Naive B cell (primary cell): Measurements from ENCODE around the gene WNK2. TPM values are rescaled to one million over a fixed set of nuclear protein-coding genes. Genes with fewer than 3 reads are reported as not detected.

ENCODE experiments used
- ATAC-seq, 2 donors: fragments of 150-1000 bp; cut with Tn5 transposase; 2 replicates each; pipeline ENCODE4 v1.10.0; 2021; ENCODE audit warnings: low read depth in 2 of 2, mild to moderate bottlenecking in 2 of 2, moderate library complexity in 2 of 2
- DNase-seq: peaks from one replicate; pipeline ENCODE4 v3.0.0; 2022
- H3K27ac Mint-ChIP-seq, 6 donors: one replicate each; pipeline ENCODE4 v1.8.0; 2020 to 2022; ENCODE audit warnings: mild to moderate bottlenecking in 6 of 6, mixed read lengths in 6 of 6, moderate library complexity in 5 of 6, inconsistent platforms in 2 of 6
- H3K27me3 Mint-ChIP-seq, 3 donors: one replicate each; pipeline ENCODE4 v1.8.0; 2021 to 2022; ENCODE audit warnings: mixed read lengths in 3 of 3, mild to moderate bottlenecking in 1 of 3
- H3K36me3 Mint-ChIP-seq, 2 donors: one replicate each; pipeline ENCODE4 v1.8.0; 2020 to 2022; ENCODE audit warnings: mixed read lengths in 2 of 2, inconsistent platforms in 1 of 2, mild to moderate bottlenecking in 1 of 2
- H3K4me1 Mint-ChIP-seq, 3 donors: one replicate each; pipeline ENCODE4 v1.8.0; 2020 to 2022; ENCODE audit warnings: mixed read lengths in 3 of 3, inconsistent platforms in 1 of 3, mild to moderate bottlenecking in 1 of 3, moderate library complexity in 1 of 3
- H3K4me3 Mint-ChIP-seq, 8 donors: one replicate each; pipeline ENCODE4 v1.8.0; 2020 to 2022; ENCODE audit warnings: mild to moderate bottlenecking in 8 of 8, mixed read lengths in 8 of 8, moderate library complexity in 8 of 8, inconsistent platforms in 2 of 8
- H3K9me3 Mint-ChIP-seq, 7 donors: one replicate each; pipeline ENCODE4 v1.8.0; 2020 to 2022; ENCODE audit warnings: mixed read lengths in 7 of 7, mild to moderate bottlenecking in 5 of 7, inconsistent platforms in 2 of 7, moderate library complexity in 1 of 7
- polyA plus RNA-seq, 6 donors: library from polyadenylated mRNA; unstranded; fragments of 300-500 nt; fragmentation: Illumina TruSeq; gene quantifications; one replicate each; pipeline ENCODE4 v1.2.3, GENCODE V29; 2021; ENCODE audit warnings: low read depth in 6 of 6

WNK2 gene
- polyA plus RNA-seq, 6 donors from 2014 or later = not detected

- ATAC-seq (peak; percentile 37 to 41), DNase-seq (no peak)
- Mint-ChIP-seq H3K9me3 (no peaks in the 10 kb centered on the region), H3K4me1 (peaks cover 6 to 22% (median 14%) of the 10 kb centered on the region in 3 donors), H3K4me3 (peak overlapping the region in 5 of 8 donors; percentile 64 to 79 (median 74)), H3K27ac (no peak overlapping the region), H3K36me3 (no peaks in the 10 kb centered on the region), H3K27me3 (peaks cover 21 to 62% (median 50%) of the 10 kb centered on the region in 3 donors)
These were observed 710 bp downstream of the WNK2 start for GRCh38 chr9:93184432-93185265.

- H3K9me3 Mint-ChIP-seq = no peaks in the 10 kb centered on the region
- DNase-seq = no peak
- peaks cover 6 to 22% (median 14%) of the 10 kb centered on the region in 3 donors for H3K4me1 Mint-ChIP-seq
- no peaks in the 10 kb centered on the region for H3K36me3 Mint-ChIP-seq
- H3K27ac Mint-ChIP-seq = no peak overlapping the region
- ATAC-seq = no peak
- peak overlapping the region; percentile 19 to 89 (median 60) for H3K4me3 Mint-ChIP-seq
- peaks cover 16 to 55% (median 43%) of the 10 kb centered on the region in 3 donors for H3K27me3 Mint-ChIP-seq
These were observed 1.6 kb downstream of the WNK2 start for GRCh38 chr9:93185266-93186214.

- Mint-ChIP-seq H3K9me3 (no peaks in the 10 kb centered on the region), H3K4me3 (peak overlapping the region in 5 of 8 donors; percentile 3 to 76 (median 35))
- ATAC-seq = no peak
These were observed 2.4 kb downstream of the WNK2 start for GRCh38 chr9:93186215-93186945.

DNA sequence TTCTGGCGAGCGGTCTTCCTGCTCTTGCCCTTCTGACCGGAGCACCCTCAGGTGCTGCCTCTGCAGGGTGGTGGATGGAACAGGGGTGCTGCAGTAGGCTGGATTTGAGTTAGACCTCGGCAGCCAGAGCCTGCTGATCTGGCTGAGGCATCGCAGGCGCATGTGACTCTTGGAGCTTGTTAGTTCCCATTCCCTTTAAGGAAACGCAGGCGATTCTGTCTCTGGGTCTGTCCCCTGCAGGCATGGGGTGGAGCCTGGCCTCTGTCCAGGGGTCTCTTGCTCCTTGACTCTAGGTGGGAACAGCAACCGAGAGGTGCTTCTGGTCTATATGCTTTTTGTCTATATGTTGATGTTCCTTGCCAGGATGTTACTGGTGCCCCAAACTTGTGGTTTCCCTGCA, 3.1 kb downstream of the WNK2 start:
- DNase-seq (no peak), ATAC-seq (no peak)
- peak overlapping the region in 2 of 8 donors; percentile 29 to 59 for H3K4me3 Mint-ChIP-seq
- no peak overlapping the region for H3K27ac Mint-ChIP-seq
- H3K36me3 Mint-ChIP-seq = no peaks in the 10 kb centered on the region
- H3K4me1 Mint-ChIP-seq = peaks cover 6 to 22% (median 14%) of the 10 kb centered on the region in 3 donors
- H3K27me3 Mint-ChIP-seq = peaks cover 16 to 50% (median 38%) of the 10 kb centered on the region in 3 donors
- H3K9me3 Mint-ChIP-seq = no peaks in the 10 kb centered on the region

More at GRCh38 chr9:93186215-93186945, 2.4 kb downstream of the WNK2 start:
- Mint-ChIP-seq H3K27me3 (peaks cover 16 to 55% (median 41%) of the 10 kb centered on the region in 3 donors), H3K4me1 (peaks cover 6 to 22% (median 14%) of the 10 kb centered on the region in 3 donors), H3K36me3 (no peaks in the 10 kb centered on the region), H3K27ac (no peak overlapping the region)
- DNase-seq = no peak

DNA sequence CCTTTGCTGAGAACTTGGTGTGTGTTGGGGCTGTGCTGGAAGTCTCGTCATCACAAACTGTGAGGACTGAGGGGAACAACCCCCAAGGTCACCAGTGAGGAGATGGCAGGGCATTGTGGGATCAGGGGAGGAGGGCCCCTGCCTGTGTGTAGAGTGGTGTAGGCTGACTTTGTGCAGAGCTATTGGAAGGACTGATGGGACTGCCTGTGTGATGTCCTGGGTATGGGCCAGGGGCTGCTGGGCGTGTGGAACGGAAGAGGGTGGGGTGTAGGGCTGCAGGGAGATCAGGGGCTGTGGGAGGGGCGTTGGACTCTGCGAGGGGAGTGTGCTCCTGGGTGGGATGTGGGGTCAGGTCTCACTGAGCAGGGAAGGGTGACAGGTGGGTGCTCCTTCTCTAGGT, 3.6 kb downstream of the WNK2 start:
- Mint-ChIP-seq H3K27ac (no peak overlapping the region), H3K36me3 (no peaks in the 10 kb centered on the region), H3K9me3 (no peaks in the 10 kb centered on the region), H3K4me3 (peak overlapping the region in 1 of 8 donors; percentile 59), H3K27me3 (peaks cover 16 to 45% (median 43%) of the 10 kb centered on the region in 3 donors), H3K4me1 (peaks cover 6 to 22% (median 14%) of the 10 kb centered on the region in 3 donors)
- ATAC-seq (no peak), DNase-seq (no peak)

DNA sequence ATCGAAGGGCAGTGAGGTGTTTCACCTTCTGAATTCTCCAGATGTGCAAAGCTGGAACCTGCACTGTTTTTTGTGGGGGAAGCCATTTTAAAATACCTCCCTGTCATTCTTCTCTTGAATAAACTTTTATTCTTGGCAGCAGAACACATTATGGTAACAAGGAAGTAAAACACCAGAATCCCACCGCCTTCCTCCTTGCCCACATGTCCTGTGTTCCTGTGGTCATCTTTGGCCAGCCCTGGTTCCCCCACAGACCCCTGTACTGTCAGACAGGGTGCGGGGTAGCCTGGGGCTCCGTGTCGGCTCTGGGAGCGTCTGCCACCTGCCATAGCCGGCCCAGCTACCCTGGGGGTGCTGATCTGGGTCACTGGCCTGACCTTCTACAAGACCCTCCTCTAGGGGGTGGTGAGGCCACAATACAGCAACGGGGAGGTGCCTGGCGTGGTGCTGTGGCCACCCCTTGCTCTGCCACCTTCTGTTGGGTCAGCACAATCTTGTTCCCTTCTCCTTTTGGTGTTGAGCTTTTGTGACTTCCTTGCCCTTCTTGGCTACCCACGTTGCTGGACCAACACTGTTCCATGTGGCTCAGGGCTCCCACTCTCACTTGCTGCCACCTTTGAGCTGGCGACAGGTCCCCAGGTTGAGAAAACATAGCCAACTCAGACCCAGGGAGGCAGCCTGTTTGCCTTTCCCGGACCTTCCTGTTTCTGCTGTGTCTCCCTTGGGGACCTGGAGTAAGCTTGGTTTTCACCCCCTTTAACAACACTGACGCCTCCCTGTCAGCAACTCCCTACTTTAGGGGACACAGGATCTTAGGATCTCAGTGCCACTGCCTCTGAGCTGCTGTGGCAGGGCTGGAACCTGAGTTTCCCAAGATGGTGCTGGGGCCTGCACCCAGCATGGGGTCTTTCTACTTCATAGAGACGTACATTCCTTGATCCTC, 4.8 kb downstream of the WNK2 start:
- no peak overlapping the region for H3K4me3 Mint-ChIP-seq
- H3K27ac Mint-ChIP-seq = no peak overlapping the region
- H3K36me3 Mint-ChIP-seq = no peaks in the 10 kb centered on the region
- H3K27me3 Mint-ChIP-seq = peaks cover 6 to 34% (median 34%) of the 10 kb centered on the region in 3 donors
- H3K4me1 Mint-ChIP-seq = peaks cover 0 to 10% (median 6%) of the 10 kb centered on the region in 3 donors
- no peaks in the 10 kb centered on the region for H3K9me3 Mint-ChIP-seq
- DNase-seq (no peak), ATAC-seq (no peak)

DNA sequence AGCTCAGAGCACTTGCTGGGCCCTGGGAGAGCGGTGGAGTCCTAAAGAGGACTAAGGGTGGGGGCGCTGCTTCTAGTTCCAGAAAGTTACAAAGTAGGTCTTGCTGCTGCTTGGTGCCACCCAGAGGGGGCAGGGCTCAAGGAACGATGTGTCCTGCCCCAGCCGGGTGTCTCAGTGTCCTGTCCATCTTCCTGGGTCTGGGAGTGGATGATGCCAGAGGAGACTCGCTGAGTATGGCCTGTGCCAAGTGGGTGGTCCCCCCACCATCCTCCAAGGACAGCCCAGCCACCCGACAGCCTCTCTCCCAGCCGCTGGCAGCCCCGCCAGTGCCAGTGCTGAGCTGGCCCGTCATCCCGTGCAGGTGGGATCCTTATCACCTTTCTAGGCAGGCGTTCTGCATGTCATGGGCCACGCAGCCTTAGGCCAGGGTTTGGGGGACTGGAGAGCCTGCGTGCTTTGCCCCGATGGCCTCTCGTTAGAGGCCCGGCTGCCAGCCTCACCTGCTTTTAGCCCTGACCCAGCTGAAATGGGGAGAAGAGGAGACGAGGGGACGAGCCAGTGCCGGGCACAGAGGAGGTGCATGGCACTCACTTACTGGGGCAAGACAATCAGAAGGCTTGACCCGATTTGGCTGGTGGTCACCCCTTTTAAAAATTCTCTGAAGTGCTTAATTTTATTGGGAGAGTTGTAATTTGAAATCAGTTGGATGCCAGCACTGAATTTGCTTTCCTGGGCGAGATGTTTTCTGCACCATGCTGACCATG, 5.6 kb downstream of the WNK2 start:
- peaks cover 0 to 9% (median 5%) of the 10 kb centered on the region in 3 donors for H3K4me1 Mint-ChIP-seq
- ATAC-seq = no peak
- no peaks in the 10 kb centered on the region for H3K36me3 Mint-ChIP-seq
- H3K4me3 Mint-ChIP-seq = no peak overlapping the region
- H3K27me3 Mint-ChIP-seq = peaks cover 6 to 34% (median 33%) of the 10 kb centered on the region in 3 donors
- no peaks in the 10 kb centered on the region for H3K9me3 Mint-ChIP-seq
- no peak overlapping the region for H3K27ac Mint-ChIP-seq
- DNase-seq = no peak

GRCh38 chr9:93190133-93190525, 6.2 kb downstream of the WNK2 start:
- Mint-ChIP-seq H3K4me3 (no peak overlapping the region), H3K27me3 (peaks cover 6 to 34% (median 33%) of the 10 kb centered on the region in 3 donors), H3K36me3 (no peaks in the 10 kb centered on the region), H3K4me1 (peaks cover 0 to 9% (median 5%) of the 10 kb centered on the region in 3 donors), H3K9me3 (no peaks in the 10 kb centered on the region), H3K27ac (no peak overlapping the region)
- ATAC-seq (no peak), DNase-seq (no peak)

DNA sequence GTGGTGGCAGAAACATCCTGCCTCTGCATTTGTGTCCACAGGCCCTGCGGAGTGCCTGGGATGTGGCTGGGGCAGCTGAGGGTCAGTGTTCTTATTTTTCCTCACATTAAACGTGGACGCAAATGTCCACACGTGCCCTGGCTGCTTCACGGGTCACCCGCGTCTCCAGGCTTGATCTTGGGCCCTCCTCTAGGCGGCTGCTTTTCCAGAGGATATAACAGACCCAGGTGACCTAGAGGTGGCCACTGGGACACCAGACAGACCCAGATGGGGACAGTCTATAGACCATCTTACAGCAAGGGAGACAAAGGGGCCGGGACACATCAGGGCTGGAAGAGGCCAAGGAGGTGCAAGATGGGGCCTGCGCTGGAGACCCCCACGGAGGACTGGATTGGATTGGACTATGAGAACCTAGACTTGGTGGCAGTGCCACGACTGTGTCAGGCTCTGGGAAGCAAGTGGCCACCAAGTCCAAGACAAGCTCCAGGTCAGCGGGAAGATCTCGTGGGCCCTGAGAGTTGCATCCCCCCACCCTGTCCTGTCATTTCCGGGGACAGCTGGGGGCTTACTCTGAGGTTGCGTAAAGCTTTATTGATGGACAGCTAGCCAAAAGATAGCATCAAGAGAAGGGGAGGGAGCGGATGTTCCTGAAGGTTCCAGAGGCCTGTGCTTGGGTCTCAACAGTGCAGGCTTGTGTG, 6.9 kb downstream of the WNK2 start:
- Mint-ChIP-seq H3K4me3 (no peak overlapping the region), H3K36me3 (no peaks in the 10 kb centered on the region), H3K27ac (peak overlapping the region in 1 of 6 donors; percentile 71), H3K27me3 (peaks cover 6 to 31% (median 29%) of the 10 kb centered on the region in 3 donors), H3K4me1 (peaks cover 0 to 6% (median 5%) of the 10 kb centered on the region in 3 donors), H3K9me3 (peaks cover 0 to under 1% (median 0%) of the 10 kb centered on the region in 7 donors)
- DNase-seq (no peak), ATAC-seq (no peak)

GRCh38 chr9:93191354-93191660, 7.4 kb downstream of the WNK2 start:
- Mint-ChIP-seq H3K27ac (no peak overlapping the region), H3K36me3 (no peaks in the 10 kb centered on the region)

GRCh38 chr9:93192721-93193387, 8.9 kb downstream of the WNK2 start:
- no peaks in the 10 kb centered on the region for H3K36me3 Mint-ChIP-seq
- H3K4me3 Mint-ChIP-seq = peak overlapping the region in 1 of 8 donors; percentile 66
- H3K4me1 Mint-ChIP-seq = no peaks in the 10 kb centered on the region
- ATAC-seq (no peak), DNase-seq (no peak)
- H3K9me3 Mint-ChIP-seq = peaks cover 0 to 11% (median 2%) of the 10 kb centered on the region in 7 donors
- no peak overlapping the region for H3K27ac Mint-ChIP-seq
- peaks cover 0 to 16% (median 16%) of the 10 kb centered on the region in 3 donors for H3K27me3 Mint-ChIP-seq

More at GRCh38 chr9:93191354-93191660, 7.4 kb downstream of the WNK2 start:
- H3K9me3 Mint-ChIP-seq = peaks cover 0 to 6% (median under 1%) of the 10 kb centered on the region in 7 donors
- ATAC-seq (no peak), DNase-seq (no peak)
- no peak overlapping the region for H3K4me3 Mint-ChIP-seq
- peaks cover 6 to 26% (median 26%) of the 10 kb centered on the region in 3 donors for H3K27me3 Mint-ChIP-seq
- peaks cover 0 to 5% (median 2%) of the 10 kb centered on the region in 3 donors for H3K4me1 Mint-ChIP-seq
